Measurements from ENCODE around the gene KPNA3.

DNA sequence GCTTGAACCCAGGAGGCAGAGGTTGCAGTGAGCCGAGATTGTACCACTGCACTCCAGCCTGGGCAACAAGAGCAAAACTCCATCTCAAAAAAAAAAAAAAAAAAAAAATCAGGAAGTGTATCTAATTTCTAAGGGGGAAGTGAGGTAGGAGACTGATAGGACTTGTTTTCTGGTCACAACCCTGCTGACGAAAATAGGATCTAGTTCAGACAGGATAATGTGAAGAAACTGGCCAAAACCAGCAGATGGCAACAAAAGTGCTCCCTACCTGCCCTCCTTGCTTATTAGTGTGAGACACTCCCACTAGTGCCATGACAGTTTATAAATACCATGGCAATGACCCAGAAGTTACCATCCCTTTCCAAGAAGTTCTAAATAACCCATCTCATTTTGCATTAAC, 36.0 kb upstream of the KPNA3 start:
- TF ChIP-seq, protein P1, sequence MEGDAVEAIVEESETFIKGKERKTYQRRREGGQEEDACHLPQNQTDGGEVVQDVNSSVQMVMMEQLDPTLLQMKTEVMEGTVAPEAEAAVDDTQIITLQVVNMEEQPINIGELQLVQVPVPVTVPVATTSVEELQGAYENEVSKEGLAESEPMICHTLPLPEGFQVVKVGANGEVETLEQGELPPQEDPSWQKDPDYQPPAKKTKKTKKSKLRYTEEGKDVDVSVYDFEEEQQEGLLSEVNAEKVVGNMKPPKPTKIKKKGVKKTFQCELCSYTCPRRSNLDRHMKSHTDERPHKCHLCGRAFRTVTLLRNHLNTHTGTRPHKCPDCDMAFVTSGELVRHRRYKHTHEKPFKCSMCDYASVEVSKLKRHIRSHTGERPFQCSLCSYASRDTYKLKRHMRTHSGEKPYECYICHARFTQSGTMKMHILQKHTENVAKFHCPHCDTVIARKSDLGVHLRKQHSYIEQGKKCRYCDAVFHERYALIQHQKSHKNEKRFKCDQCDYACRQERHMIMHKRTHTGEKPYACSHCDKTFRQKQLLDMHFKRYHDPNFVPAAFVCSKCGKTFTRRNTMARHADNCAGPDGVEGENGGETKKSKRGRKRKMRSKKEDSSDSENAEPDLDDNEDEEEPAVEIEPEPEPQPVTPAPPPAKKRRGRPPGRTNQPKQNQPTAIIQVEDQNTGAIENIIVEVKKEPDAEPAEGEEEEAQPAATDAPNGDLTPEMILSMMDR (IDR thresholded peaks at IDR 0.05): no peak
- TF ChIP-seq POLR2A (IDR thresholded peaks at IDR 0.05): no peak
